ENCODE data around the gene ADI1. TPM values are rescaled to one million over a fixed set of nuclear protein-coding genes. Genes with fewer than 3 reads are reported as not detected.

ADI1 gene
- total RNA-seq, 2 donors from 2014 or later, result 23.6 to 24.7 TPM

DNA sequence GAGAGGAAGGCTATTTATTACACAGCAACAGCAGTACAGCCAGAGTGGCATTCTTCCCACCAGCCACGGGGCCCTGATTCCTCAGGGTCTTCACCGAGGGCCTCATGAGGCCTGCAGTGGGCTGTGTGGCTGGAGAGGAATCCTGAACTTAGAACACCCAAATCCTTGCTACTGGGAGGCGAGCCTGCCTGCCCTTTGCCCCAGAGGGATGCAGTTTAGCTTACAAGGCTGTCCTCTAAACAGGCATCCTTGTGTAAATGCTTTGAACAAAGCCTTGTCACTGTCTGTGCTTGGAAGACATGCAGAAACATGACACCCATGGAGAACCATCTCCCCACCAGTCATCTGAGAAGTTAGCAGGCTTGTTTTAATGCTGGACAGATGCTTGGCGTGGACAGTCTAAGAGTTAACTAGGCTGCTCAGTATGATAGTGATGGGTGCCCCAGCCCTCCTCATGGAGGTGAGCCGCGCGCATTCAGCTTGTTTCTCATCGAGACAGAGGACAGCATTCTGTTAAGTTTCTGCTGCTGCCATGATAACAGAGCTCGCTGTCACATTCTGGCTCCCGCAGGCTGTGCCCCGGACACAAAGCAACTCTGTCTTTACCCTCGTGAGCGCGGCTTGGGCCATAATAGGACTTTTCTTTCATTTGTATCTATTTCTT lies 42.9 kb downstream of the ADI1 start:
- no peak for ATAC-seq
- no peak for DNase-seq (ENCODE audit: low spot score)
- no peak overlapping the region for H3K27ac Mint-ChIP-seq
- H3K36me3 Mint-ChIP-seq, result no peaks in the 10 kb centered on the region
- H3K4me3 Mint-ChIP-seq, result no peak overlapping the region
- no peaks in the 10 kb centered on the region for H3K4me1 Mint-ChIP-seq (ENCODE audit: low read depth in 2 of 2)
- no peaks in the 10 kb centered on the region for H3K27me3 Mint-ChIP-seq
- H3K9me3 Mint-ChIP-seq, result no peaks in the 10 kb centered on the region

- Mint-ChIP-seq H3K27me3 (no peaks in the 10 kb centered on the region), H3K36me3 (no peaks in the 10 kb centered on the region), H3K4me3 (no peak overlapping the region), H3K4me1 (ENCODE audit: low read depth in 2 of 2) (no peaks in the 10 kb centered on the region), H3K9me3 (no peaks in the 10 kb centered on the region), H3K27ac (no peak overlapping the region)
- no peak for ATAC-seq
- no peak for DNase-seq (ENCODE audit: low spot score)
Measured at GRCh38 chr2:3475771-3476170, 43.6 kb downstream of the ADI1 start.

GRCh38 chr2:3472966-3473365 lies 46.4 kb downstream of the ADI1 start:
- ATAC-seq, result no peak
- peaks cover 6% of the 10 kb centered on the region for H3K36me3 Mint-ChIP-seq

GRCh38 chr2:3472296-3472695 lies 47.0 kb downstream of the ADI1 start:
- Mint-ChIP-seq H3K4me3 (no peak overlapping the region), H3K27me3 (no peaks in the 10 kb centered on the region), H3K27ac (no peak overlapping the region), H3K36me3 (peaks cover 6% of the 10 kb centered on the region), H3K9me3 (no peaks in the 10 kb centered on the region), H3K4me1 (ENCODE audit: low read depth in 2 of 2) (peaks cover 0 to 7% of the 10 kb centered on the region in 2 donors)
- peak in 1 of 2 donors; percentile 5 for ATAC-seq
- no peak for DNase-seq (ENCODE audit: low spot score)

More at GRCh38 chr2:3472966-3473365, 46.4 kb downstream of the ADI1 start:
- Mint-ChIP-seq H3K4me3 (no peak overlapping the region), H3K4me1 (ENCODE audit: low read depth in 2 of 2) (peaks cover 0 to 7% of the 10 kb centered on the region in 2 donors), H3K27ac (no peak overlapping the region), H3K27me3 (no peaks in the 10 kb centered on the region), H3K9me3 (no peaks in the 10 kb centered on the region)
- no peak for DNase-seq (ENCODE audit: low spot score)

- H3K36me3 Mint-ChIP-seq, result peaks cover 6% of the 10 kb centered on the region
- peaks cover 0 to 7% of the 10 kb centered on the region in 2 donors for H3K4me1 Mint-ChIP-seq (ENCODE audit: low read depth in 2 of 2)
- ATAC-seq, result no peak
- no peak overlapping the region for H3K27ac Mint-ChIP-seq
- DNase-seq (ENCODE audit: low spot score), result no peak
- H3K9me3 Mint-ChIP-seq, result no peaks in the 10 kb centered on the region
- H3K4me3 Mint-ChIP-seq, result no peak overlapping the region
- no peaks in the 10 kb centered on the region for H3K27me3 Mint-ChIP-seq
Measured at GRCh38 chr2:3470856-3471737, 48.2 kb downstream of the ADI1 start.

DNA sequence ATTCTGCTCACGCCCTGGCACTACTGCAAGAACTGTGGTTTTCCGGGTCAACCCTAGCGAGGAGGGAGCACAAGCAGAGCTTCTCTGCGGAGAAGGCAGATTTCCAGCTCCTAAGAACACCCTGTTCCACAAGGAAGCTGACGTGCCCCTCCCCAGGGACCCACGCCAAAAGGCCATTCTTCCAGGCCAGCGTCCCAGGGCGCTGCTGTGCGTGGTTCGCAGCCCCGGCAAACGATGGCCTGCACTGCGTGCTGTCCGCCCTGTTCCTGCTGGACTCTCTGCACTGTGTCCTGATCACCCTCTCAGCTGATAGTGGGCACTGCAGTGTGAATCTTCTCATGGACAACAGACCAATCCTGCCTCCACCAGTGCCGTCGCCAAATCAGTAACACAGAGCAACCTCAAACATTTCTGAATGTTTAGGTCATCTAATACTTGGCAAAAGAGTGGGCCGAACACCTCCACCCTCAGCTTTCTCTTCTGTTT lies 49.1 kb downstream of the ADI1 start:
- Mint-ChIP-seq H3K27ac (no peak overlapping the region), H3K27me3 (no peaks in the 10 kb centered on the region), H3K9me3 (no peaks in the 10 kb centered on the region), H3K36me3 (peaks cover 6% of the 10 kb centered on the region), H3K4me1 (ENCODE audit: low read depth in 2 of 2) (peaks cover 0 to 7% of the 10 kb centered on the region in 2 donors), H3K4me3 (no peak overlapping the region)
- DNase-seq (ENCODE audit: low spot score), result no peak
- no peak for ATAC-seq

DNA sequence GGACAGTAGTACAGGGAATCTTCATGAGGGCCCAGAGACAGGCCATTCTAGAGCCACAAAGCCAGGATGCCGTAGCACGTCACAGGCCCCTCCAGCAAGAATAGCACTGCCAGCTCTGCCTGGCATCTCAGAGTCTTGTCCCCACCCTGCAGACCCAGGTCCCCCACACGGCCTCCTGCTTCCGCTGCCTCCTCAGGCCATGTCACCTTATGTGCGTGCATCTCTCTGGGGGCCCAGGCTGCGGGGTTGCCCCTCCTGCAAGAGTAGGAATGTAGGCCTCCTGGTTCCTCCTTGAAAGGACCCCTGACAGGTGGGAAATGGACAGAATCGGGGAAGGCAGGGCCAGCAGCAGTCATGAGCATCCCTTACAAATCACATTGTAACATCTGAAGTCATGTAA lies 49.8 kb downstream of the ADI1 start:
- no peaks in the 10 kb centered on the region for H3K27me3 Mint-ChIP-seq
- ATAC-seq (no peak), DNase-seq (ENCODE audit: low spot score) (no peak)
- H3K4me3 Mint-ChIP-seq, result no peak overlapping the region
- no peaks in the 10 kb centered on the region for H3K9me3 Mint-ChIP-seq
- H3K4me1 Mint-ChIP-seq (ENCODE audit: low read depth in 2 of 2), result peaks cover 0 to 7% of the 10 kb centered on the region in 2 donors
- H3K27ac Mint-ChIP-seq, result no peak overlapping the region
- peaks cover 6% of the 10 kb centered on the region for H3K36me3 Mint-ChIP-seq

DNA sequence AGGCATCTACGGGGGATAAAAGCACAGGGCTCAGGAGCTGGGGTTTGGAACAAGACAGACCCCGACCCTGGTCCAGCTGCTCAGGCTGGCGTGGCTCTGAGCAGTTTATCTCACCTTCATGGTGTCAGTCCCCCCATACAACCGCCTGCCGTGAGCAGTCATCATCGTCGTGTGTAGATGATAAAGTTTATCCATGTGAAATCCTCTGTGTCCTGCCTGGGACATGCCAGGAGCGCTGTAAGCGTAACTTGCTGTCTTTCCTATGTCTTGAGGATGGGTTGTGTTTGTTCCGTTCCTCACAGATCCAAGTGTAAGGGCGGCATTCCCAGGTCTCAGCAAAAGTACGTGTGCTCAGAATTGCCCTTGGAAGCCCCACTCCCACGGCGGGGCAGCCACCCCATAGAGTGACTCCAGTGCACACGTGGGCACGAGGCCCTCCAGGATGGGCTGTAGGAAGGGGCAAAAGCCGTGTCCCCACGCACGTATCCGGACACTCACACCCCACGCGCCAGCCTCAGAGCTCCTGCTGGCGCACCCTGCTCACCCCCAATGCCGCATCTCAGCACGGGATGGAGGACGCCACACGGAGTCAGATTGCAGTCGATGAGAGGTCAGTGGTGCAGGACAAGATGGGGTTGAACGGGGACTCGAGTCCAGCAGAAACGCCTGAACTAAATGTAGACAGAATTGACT lies 50.9 kb downstream of the ADI1 start:
- peak overlapping the region in 1 of 2 donors; percentile 69 for H3K27ac Mint-ChIP-seq
- H3K9me3 Mint-ChIP-seq, result no peaks in the 10 kb centered on the region
- no peaks in the 10 kb centered on the region for H3K27me3 Mint-ChIP-seq
- no peak overlapping the region for H3K4me3 Mint-ChIP-seq
- H3K4me1 Mint-ChIP-seq (ENCODE audit: low read depth in 2 of 2), result peaks cover 0 to 10% of the 10 kb centered on the region in 2 donors
- ATAC-seq (no peak), DNase-seq (ENCODE audit: low spot score) (no peak)
- peaks cover 6% of the 10 kb centered on the region for H3K36me3 Mint-ChIP-seq

DNA sequence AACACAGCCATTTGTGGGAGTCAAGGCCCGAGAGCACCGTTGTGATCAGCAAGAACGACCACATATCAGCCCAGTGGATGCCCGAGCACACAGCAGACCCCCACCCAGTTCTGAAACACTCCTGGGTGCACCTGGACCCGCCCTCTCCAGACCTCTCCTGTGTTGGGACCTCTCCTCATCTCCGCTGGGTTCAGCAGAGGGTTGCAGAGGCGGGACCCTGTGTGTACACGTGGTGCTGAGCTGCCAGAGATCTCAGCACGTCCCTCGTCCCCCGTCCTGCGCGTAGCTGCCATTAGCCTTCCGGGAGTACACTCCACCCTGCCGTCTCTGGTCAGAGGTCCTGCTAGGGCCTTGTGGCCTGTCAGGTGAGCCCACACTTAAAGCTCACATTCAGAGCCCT lies 51.7 kb downstream of the ADI1 start:
- H3K36me3 Mint-ChIP-seq, result peaks cover 6% of the 10 kb centered on the region
- no peaks in the 10 kb centered on the region for H3K9me3 Mint-ChIP-seq
- peak overlapping the region in 1 of 2 donors; percentile 69 for H3K27ac Mint-ChIP-seq
- H3K27me3 Mint-ChIP-seq, result no peaks in the 10 kb centered on the region
- H3K4me1 Mint-ChIP-seq (ENCODE audit: low read depth in 2 of 2), result peaks cover 0 to 10% of the 10 kb centered on the region in 2 donors
- DNase-seq (ENCODE audit: low spot score) (no peak), ATAC-seq (no peak)
- no peak overlapping the region for H3K4me3 Mint-ChIP-seq

- H3K4me1 Mint-ChIP-seq (ENCODE audit: low read depth in 2 of 2), result peaks cover 2 to 12% of the 10 kb centered on the region in 2 donors
- H3K36me3 Mint-ChIP-seq, result peaks cover 6% of the 10 kb centered on the region
- no peaks in the 10 kb centered on the region for H3K27me3 Mint-ChIP-seq
Measured at GRCh38 chr2:3466966-3467365, 52.4 kb downstream of the ADI1 start.

DNA sequence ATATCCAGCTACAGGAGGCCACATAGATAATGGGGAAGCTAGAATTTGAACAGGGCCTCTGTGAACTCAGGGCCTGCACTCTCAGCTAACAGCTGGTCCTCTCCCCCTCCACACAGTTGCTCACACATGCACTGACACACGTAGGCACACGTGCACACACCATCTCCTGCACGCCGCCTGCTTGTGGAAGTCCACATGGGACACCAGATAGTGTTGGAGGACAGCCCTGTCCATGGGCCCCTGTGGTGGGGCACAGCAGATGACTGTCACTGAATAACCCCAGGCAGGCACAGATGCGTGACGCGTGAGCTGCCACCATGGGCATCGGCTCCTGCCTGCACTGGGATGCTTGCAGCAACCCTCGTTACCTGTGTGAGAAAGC lies 52.9 kb downstream of the ADI1 start:
- no peak overlapping the region for H3K27ac Mint-ChIP-seq

More at GRCh38 chr2:3466966-3467365, 52.4 kb downstream of the ADI1 start:
- ATAC-seq (no peak), DNase-seq (ENCODE audit: low spot score) (no peak)
- Mint-ChIP-seq H3K27ac (no peak overlapping the region), H3K9me3 (no peaks in the 10 kb centered on the region), H3K4me3 (no peak overlapping the region)

GRCh38 chr2:3465844-3466481 lies 53.4 kb downstream of the ADI1 start:
- Mint-ChIP-seq H3K9me3 (no peaks in the 10 kb centered on the region), H3K4me3 (no peak overlapping the region), H3K27ac (no peak overlapping the region), H3K36me3 (peaks cover 6% of the 10 kb centered on the region), H3K27me3 (no peaks in the 10 kb centered on the region), H3K4me1 (ENCODE audit: low read depth in 2 of 2) (peaks cover 6 to 15% of the 10 kb centered on the region in 2 donors)
- no peak for DNase-seq (ENCODE audit: low spot score)
- ATAC-seq, result no peak

More for the DNA sequence above, 52.9 kb downstream of the ADI1 start:
- Mint-ChIP-seq H3K4me1 (ENCODE audit: low read depth in 2 of 2) (peaks cover 6 to 15% of the 10 kb centered on the region in 2 donors), H3K27me3 (no peaks in the 10 kb centered on the region), H3K4me3 (no peak overlapping the region), H3K9me3 (no peaks in the 10 kb centered on the region), H3K36me3 (peaks cover 6% of the 10 kb centered on the region)
- DNase-seq (ENCODE audit: low spot score), result no peak
- ATAC-seq, result no peak

GRCh38 chr2:3465328-3465727 lies 54.0 kb downstream of the ADI1 start:
- Mint-ChIP-seq H3K4me1 (ENCODE audit: low read depth in 2 of 2) (peaks cover 6 to 15% of the 10 kb centered on the region in 2 donors), H3K4me3 (no peak overlapping the region), H3K36me3 (peaks cover 6% of the 10 kb centered on the region), H3K9me3 (no peaks in the 10 kb centered on the region), H3K27ac (no peak overlapping the region), H3K27me3 (no peaks in the 10 kb centered on the region)
- no peak for DNase-seq (ENCODE audit: low spot score)
- ATAC-seq, result no peak
